HepG2 (cell line): Measurements from ENCODE around the gene JAG1. TPM values are rescaled to one million over a fixed set of nuclear protein-coding genes. Genes with fewer than 3 reads are reported as not detected.

ENCODE experiments used
- ATF7 ChIP-seq, 2 experiments: fragments of 450-650 bp in 1 of 2; sonication (generic) in 1 of 2; formaldehyde crosslinking in 1 of 2; IDR thresholded peaks; 2 replicates each; pipeline versions ENCODE4 v1.4.0 to v1.6.1; 2016 to 2020; ENCODE audit warnings: antibody characterized with exemption in 1 of 2, mild to moderate bottlenecking in 1 of 2, missing genetic modification reagents in 1 of 2
- BRD4 ChIP-seq: sonication (generic); formaldehyde crosslinking; IDR thresholded peaks from 2 replicates; pipeline ENCODE4 v1.4.0; 2020; ENCODE audit warnings: missing genetic modification reagents
- GATAD2A ChIP-seq: IDR thresholded peaks from 2 replicates; pipeline ENCODE4 v1.6.1; 2016
- HDAC1 ChIP-seq: sonication (generic); formaldehyde crosslinking; IDR thresholded peaks from 2 replicates; pipeline ENCODE4 v1.5.1; 2020; ENCODE audit warnings: mild to moderate bottlenecking, missing genetic modification reagents
- KDM2A ChIP-seq: sonication (generic); formaldehyde crosslinking; IDR thresholded peaks from 2 replicates; pipeline ENCODE4 v1.4.0; 2020; ENCODE audit warnings: low read depth, missing genetic modification reagents, borderline replicate concordance
- MED13 ChIP-seq: sonication (generic); formaldehyde crosslinking; IDR thresholded peaks from 2 replicates; pipeline ENCODE4 v1.5.0; 2020; ENCODE audit warnings: missing genetic modification reagents
- MEF2D ChIP-seq: sonication (generic); formaldehyde crosslinking; IDR thresholded peaks from 2 replicates; pipeline ENCODE4 v1.5.1; 2020; ENCODE audit warnings: mild to moderate bottlenecking, missing genetic modification reagents
- MIER3 ChIP-seq: IDR thresholded peaks from 2 replicates; pipeline ENCODE4 v1.6.1; 2016; ENCODE audit warnings: missing compliant biosample characterization, borderline replicate concordance
- NFKB2 ChIP-seq: sonication (generic); formaldehyde crosslinking; IDR thresholded peaks from 2 replicates; pipeline ENCODE4 v1.4.0; 2020; ENCODE audit warnings: missing genetic modification reagents, borderline replicate concordance
- SETDB1 ChIP-seq: sonication (generic); formaldehyde crosslinking; IDR thresholded peaks from 2 replicates; pipeline ENCODE4 v1.5.1; 2020; ENCODE audit warnings: missing genetic modification reagents, mild to moderate bottlenecking, borderline replicate concordance
- TRIM24 ChIP-seq: sonication (generic); formaldehyde crosslinking; IDR thresholded peaks from 2 replicates; pipeline ENCODE4 v1.8.0; 2022; ENCODE audit warnings: mild to moderate bottlenecking, missing genetic modification reagents
- U2AF1 ChIP-seq: fragments of 200-400 bp; formaldehyde crosslinking; optimal IDR thresholded peaks from 2 replicates; pipeline ENCODE3; 2017; ENCODE audit warnings: mild to moderate bottlenecking, low read depth, low read length
- ZNF230 ChIP-seq: sonication (generic); formaldehyde crosslinking; IDR thresholded peaks from 2 replicates; pipeline ENCODE4 v1.4.0; 2020; ENCODE audit warnings: mild to moderate bottlenecking, missing genetic modification reagents
- ZNF235 ChIP-seq: sonication (generic); formaldehyde crosslinking; IDR thresholded peaks from 2 replicates; pipeline ENCODE4 v1.8.1; 2023; ENCODE audit warnings: mild to moderate bottlenecking, missing genetic modification reagents, borderline replicate concordance
- ZNF83 ChIP-seq: sonication (generic); formaldehyde crosslinking; IDR thresholded peaks from 2 replicates; pipeline ENCODE4 v1.4.0; 2020; ENCODE audit warnings: missing genetic modification reagents, mild to moderate bottlenecking, borderline replicate concordance
- polyA plus RNA-seq, 8 experiments: library from polyadenylated mRNA; depleted of rRNA in 3 of 8; stranded (reverse) in 7 of 8; unstranded in 1 of 8; fragments of >200 nt; fragmentation: Illumina TruSeq in 4 of 8; extraction: Trizol in 4 of 8; gene quantifications; 2 replicates each; pipeline versions ENCODE4 v1.2.1 to v1.2.3, GENCODE V29; 2011 to 2016; ENCODE audit warnings: low read depth in 4 of 8, missing spikeins in 1 of 8, mixed read lengths in 1 of 8; ENCODE audit not compliant: insufficient read depth in 1 of 8
- total RNA-seq, 5 experiments: library from RNA; depleted of rRNA; stranded (reverse); fragments of >200 nt; fragmentation: Illumina TruSeq; extraction: Trizol; gene quantifications; 2 replicates each; pipeline ENCODE4 v1.2.3, GENCODE V29; 2016; ENCODE audit warnings: low read depth in 1 of 5
- TF ChIP-seq, protein P1 (sequence below): sonication (generic); formaldehyde crosslinking; IDR thresholded peaks from 2 replicates; pipeline ENCODE4 v1.5.1; 2020; ENCODE audit warnings: missing genetic modification reagents, mild to moderate bottlenecking, borderline replicate concordance
- TF ChIP-seq, protein P2 (sequence below): sonication (generic); formaldehyde crosslinking; IDR thresholded peaks from 2 replicates; pipeline ENCODE4 v1.4.0; 2020; ENCODE audit warnings: missing genetic modification reagents
- TF ChIP-seq, protein P3 (sequence below): sonication (generic); formaldehyde crosslinking; IDR thresholded peaks from 2 replicates; pipeline ENCODE4 v1.4.0; 2020; ENCODE audit warnings: mild to moderate bottlenecking, missing genetic modification reagents
- TF ChIP-seq, protein P4 (sequence below): sonication (generic); formaldehyde crosslinking; IDR thresholded peaks from 2 replicates; pipeline ENCODE4 v1.5.0; 2020; ENCODE audit warnings: missing genetic modification reagents, mild to moderate bottlenecking, borderline replicate concordance

JAG1 gene
- total and polyA plus RNA-seq, 2 of the 13 experiments (the other 11 are each of a cell fraction or from before 2014, with no cell fraction given): 47.1 to 56.3 TPM

- TF ChIP-seq, protein P1, sequence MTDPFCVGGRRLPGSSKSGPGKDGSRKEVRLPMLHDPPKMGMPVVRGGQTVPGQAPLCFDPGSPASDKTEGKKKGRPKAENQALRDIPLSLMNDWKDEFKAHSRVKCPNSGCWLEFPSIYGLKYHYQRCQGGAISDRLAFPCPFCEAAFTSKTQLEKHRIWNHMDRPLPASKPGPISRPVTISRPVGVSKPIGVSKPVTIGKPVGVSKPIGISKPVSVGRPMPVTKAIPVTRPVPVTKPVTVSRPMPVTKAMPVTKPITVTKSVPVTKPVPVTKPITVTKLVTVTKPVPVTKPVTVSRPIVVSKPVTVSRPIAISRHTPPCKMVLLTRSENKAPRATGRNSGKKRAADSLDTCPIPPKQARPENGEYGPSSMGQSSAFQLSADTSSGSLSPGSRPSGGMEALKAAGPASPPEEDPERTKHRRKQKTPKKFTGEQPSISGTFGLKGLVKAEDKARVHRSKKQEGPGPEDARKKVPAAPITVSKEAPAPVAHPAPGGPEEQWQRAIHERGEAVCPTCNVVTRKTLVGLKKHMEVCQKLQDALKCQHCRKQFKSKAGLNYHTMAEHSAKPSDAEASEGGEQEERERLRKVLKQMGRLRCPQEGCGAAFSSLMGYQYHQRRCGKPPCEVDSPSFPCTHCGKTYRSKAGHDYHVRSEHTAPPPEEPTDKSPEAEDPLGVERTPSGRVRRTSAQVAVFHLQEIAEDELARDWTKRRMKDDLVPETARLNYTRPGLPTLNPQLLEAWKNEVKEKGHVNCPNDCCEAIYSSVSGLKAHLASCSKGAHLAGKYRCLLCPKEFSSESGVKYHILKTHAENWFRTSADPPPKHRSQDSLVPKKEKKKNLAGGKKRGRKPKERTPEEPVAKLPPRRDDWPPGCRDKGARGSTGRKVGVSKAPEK (CRISPR knock-in tag): no peak
- no peak; the same call in 1 of the 2 replicates for TF ChIP-seq ZNF235 (CRISPR knock-in tag)
- TF ChIP-seq U2AF1: peak; percentile 44
- TF ChIP-seq TRIM24 (CRISPR knock-in tag): 0 out of 2 replicates have a peak, but pooled peaks have one; percentile 9
- no peak; the same call in 1 of the 2 replicates for TF ChIP-seq ZNF230 (CRISPR knock-in tag)
- TF ChIP-seq HDAC1 (CRISPR knock-in tag): 0 out of 2 replicates have a peak, but pooled peaks have one; percentile 23
- TF ChIP-seq, protein P2, sequence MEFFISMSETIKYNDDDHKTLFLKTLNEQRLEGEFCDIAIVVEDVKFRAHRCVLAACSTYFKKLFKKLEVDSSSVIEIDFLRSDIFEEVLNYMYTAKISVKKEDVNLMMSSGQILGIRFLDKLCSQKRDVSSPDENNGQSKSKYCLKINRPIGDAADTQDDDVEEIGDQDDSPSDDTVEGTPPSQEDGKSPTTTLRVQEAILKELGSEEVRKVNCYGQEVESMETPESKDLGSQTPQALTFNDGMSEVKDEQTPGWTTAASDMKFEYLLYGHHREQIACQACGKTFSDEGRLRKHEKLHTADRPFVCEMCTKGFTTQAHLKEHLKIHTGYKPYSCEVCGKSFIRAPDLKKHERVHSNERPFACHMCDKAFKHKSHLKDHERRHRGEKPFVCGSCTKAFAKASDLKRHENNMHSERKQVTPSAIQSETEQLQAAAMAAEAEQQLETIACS (CRISPR knock-in tag): no peak
- TF ChIP-seq MED13 (CRISPR knock-in tag): 0 out of 2 replicates have a peak, but pooled peaks have one; percentile 21
- peak; percentile 83 for TF ChIP-seq MEF2D
- peak; percentile 79 for TF ChIP-seq GATAD2A (CRISPR knock-in tag)
- TF ChIP-seq, protein P3, sequence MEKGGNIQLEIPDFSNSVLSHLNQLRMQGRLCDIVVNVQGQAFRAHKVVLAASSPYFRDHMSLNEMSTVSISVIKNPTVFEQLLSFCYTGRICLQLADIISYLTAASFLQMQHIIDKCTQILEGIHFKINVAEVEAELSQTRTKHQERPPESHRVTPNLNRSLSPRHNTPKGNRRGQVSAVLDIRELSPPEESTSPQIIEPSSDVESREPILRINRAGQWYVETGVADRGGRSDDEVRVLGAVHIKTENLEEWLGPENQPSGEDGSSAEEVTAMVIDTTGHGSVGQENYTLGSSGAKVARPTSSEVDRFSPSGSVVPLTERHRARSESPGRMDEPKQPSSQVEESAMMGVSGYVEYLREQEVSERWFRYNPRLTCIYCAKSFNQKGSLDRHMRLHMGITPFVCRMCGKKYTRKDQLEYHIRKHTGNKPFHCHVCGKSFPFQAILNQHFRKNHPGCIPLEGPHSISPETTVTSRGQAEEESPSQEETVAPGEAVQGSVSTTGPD (CRISPR knock-in tag): no peak
- TF ChIP-seq MIER3: peak; percentile 62; the same call in 1 of the 2 replicates
- TF ChIP-seq, protein P4, sequence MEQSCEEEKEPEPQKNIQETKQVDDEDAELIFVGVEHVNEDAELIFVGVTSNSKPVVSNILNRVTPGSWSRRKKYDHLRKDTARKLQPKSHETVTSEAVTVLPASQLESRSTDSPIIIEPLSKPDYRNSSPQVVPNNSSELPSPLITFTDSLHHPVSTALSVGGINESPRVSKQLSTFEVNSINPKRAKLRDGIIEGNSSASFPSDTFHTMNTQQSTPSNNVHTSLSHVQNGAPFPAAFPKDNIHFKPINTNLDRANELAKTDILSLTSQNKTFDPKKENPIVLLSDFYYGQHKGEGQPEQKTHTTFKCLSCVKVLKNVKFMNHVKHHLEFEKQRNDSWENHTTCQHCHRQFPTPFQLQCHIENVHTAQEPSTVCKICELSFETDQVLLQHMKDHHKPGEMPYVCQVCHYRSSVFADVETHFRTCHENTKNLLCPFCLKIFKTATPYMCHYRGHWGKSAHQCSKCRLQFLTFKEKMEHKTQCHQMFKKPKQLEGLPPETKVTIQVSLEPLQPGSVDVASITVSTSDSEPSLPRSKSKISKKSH (CRISPR knock-in tag): 0 out of 2 replicates have a peak, but pooled peaks have one; percentile 21
- TF ChIP-seq ZNF83 (CRISPR knock-in tag): peak; percentile 48; the same call in 1 of the 2 replicates
- TF ChIP-seq SETDB1 (CRISPR knock-in tag): no peak
- peak; percentile 75; the same call in 1 of the 2 replicates for TF ChIP-seq KDM2A
- TF ChIP-seq BRD4: 0 out of 2 replicates have a peak, but pooled peaks have one; percentile 54
- peak; percentile 81; the same call in 1 of the 2 replicates for TF ChIP-seq NFKB2 (CRISPR knock-in tag)
- no peak for TF ChIP-seq ATF7 (IDR thresholded peaks at IDR 0.05)
- TF ChIP-seq ATF7 (CRISPR knock-in tag; IDR thresholded peaks at IDR 0.05): no peak
Measured at GRCh38 chr20:10674684-10675449, 1.1 kb upstream of the JAG1 start (continued).
